Type B pancreatic cell (in vitro differentiated cells): ENCODE results near the gene CCDC117. TPM values are rescaled to one million over a fixed set of nuclear protein-coding genes. Genes with fewer than 3 reads are reported as not detected.
"Not testable (repeated sequence)": the region's sequence is repeated elsewhere in the genome, so short reads cannot be mapped to it uniquely, and the experiment has no call there.

Experiments used
- DNase-seq: peaks from one replicate; pipeline ENCODE4 v3.0.0; 2021; ENCODE audit warnings: mixed read lengths; ENCODE audit not compliant: unreplicated experiment; ENCODE audit errors: extremely low spot score
- H3K27ac Mint-ChIP-seq: 2 replicates; pipeline ENCODE4 v1.8.0; 2021; ENCODE audit warnings: mild to moderate bottlenecking, mixed read lengths
- H3K27me3 Mint-ChIP-seq: 2 replicates; pipeline ENCODE4 v1.8.0; 2021; ENCODE audit warnings: mixed read lengths
- H3K36me3 Mint-ChIP-seq: 2 replicates; pipeline ENCODE4 v1.8.0; 2021; ENCODE audit warnings: mixed read lengths
- H3K4me1 Mint-ChIP-seq: one replicate; pipeline ENCODE4 v1.8.0; 2021; ENCODE audit warnings: mixed read lengths; ENCODE audit not compliant: unreplicated experiment
- H3K4me3 Mint-ChIP-seq: 2 replicates; pipeline ENCODE4 v1.8.0; 2021; ENCODE audit warnings: mild to moderate bottlenecking, mixed read lengths
- H3K9me3 Mint-ChIP-seq: 2 replicates; pipeline ENCODE4 v1.8.0; 2021; ENCODE audit warnings: mixed read lengths
- total RNA-seq: library from RNA; stranded (reverse); gene quantifications from 2 replicates; pipeline ENCODE4 v1.2.1, GENCODE V29; 2021; ENCODE audit warnings: low replicate concordance
- TF ChIP-seq, protein P1 (sequence below): fragments of 200-600 bp; sonication (generic); conservative IDR thresholded peaks from 2 replicates; pipeline ENCODE4 v1.5.0; 2021; ENCODE audit warnings: antibody characterized with exemption, mild to moderate bottlenecking

The CCDC117 gene
- total RNA-seq, 1 donor from 2014 or later = 40.8 TPM

DNA sequence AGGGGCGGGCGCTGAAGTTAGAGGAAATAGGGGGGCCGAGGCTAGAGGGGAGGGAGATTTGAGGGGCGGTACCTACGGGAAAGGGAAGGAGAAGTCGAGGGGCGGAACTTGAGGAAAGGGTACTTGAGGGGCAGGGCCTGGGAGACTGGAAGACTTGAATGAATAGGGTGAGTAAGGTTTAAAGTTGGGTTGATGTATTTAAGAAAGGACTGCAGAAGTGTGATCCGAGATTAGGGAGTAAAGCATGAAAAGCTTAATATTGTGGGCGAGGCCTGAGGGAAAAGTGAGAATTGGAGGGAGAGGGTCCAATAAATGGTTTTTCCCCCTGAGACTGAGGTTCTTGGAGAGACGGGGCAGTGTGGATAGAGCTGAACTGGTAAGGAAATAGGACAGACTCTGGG is 29.9 kb upstream of the CCDC117 start:
- Mint-ChIP-seq H3K36me3 (peaks cover 7% of the 10 kb centered on the region), H3K4me1 (peaks cover 17% of the 10 kb centered on the region), H3K27me3 (no peaks in the 10 kb centered on the region), H3K9me3 (no peaks in the 10 kb centered on the region), H3K4me3 (peak overlapping the region; percentile 91), H3K27ac (peak overlapping the region; percentile 87)
- TF ChIP-seq, protein P1, sequence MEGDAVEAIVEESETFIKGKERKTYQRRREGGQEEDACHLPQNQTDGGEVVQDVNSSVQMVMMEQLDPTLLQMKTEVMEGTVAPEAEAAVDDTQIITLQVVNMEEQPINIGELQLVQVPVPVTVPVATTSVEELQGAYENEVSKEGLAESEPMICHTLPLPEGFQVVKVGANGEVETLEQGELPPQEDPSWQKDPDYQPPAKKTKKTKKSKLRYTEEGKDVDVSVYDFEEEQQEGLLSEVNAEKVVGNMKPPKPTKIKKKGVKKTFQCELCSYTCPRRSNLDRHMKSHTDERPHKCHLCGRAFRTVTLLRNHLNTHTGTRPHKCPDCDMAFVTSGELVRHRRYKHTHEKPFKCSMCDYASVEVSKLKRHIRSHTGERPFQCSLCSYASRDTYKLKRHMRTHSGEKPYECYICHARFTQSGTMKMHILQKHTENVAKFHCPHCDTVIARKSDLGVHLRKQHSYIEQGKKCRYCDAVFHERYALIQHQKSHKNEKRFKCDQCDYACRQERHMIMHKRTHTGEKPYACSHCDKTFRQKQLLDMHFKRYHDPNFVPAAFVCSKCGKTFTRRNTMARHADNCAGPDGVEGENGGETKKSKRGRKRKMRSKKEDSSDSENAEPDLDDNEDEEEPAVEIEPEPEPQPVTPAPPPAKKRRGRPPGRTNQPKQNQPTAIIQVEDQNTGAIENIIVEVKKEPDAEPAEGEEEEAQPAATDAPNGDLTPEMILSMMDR = no peak
- DNase-seq = no peak

DNA sequence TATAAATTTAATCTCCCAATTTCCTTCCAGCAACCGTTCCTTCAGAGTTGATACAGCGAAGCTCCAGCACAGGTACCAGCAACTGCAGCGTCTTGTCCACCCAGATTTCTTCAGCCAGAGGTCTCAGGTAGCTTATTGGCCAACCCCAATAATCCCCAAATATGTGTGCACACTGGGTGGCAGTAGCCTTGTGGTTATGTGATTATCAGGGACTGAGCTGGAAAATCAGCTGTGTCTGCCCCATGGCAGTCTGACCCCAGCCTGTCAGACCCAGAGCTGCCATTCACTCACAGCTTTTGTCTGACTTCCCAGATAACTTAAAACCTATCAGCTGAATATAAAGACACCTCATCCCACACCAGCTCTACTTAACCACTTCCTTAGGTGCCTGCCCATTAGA is 28.6 kb upstream of the CCDC117 start:
- Mint-ChIP-seq H3K36me3 (peaks cover 10% of the 10 kb centered on the region), H3K27me3 (no peaks in the 10 kb centered on the region), H3K9me3 (no peaks in the 10 kb centered on the region), H3K4me1 (peaks cover 17% of the 10 kb centered on the region), H3K27ac (no peak overlapping the region), H3K4me3 (peak overlapping the region; percentile 91)
- no peak for DNase-seq
- TF ChIP-seq, protein P1 = no peak

DNA sequence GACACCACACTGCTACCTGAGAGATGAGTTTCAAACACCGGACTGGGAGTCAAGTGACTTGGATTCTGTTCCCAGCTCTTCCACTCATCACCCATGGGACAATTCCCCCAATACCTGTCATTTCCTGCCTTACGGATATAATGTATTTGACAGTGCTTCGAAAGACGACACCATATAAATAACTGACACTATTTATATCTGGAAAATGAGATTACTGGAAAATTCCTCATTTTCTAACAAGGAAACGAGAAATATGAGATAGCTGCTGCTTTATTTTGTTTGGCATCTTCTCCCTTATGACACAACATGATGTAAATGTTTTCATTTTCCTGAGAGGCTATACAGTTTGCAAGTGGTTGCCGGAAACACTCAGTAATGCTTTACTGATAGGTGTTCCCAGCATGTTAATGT is 22.0 kb upstream of the CCDC117 start:
- no peaks in the 10 kb centered on the region for H3K9me3 Mint-ChIP-seq
- TF ChIP-seq, protein P1 = no peak
- no peak overlapping the region for H3K4me3 Mint-ChIP-seq
- no peaks in the 10 kb centered on the region for H3K27me3 Mint-ChIP-seq
- H3K36me3 Mint-ChIP-seq = peaks cover 25% of the 10 kb centered on the region
- no peaks in the 10 kb centered on the region for H3K4me1 Mint-ChIP-seq
- no peak for DNase-seq
- no peak overlapping the region for H3K27ac Mint-ChIP-seq

DNA sequence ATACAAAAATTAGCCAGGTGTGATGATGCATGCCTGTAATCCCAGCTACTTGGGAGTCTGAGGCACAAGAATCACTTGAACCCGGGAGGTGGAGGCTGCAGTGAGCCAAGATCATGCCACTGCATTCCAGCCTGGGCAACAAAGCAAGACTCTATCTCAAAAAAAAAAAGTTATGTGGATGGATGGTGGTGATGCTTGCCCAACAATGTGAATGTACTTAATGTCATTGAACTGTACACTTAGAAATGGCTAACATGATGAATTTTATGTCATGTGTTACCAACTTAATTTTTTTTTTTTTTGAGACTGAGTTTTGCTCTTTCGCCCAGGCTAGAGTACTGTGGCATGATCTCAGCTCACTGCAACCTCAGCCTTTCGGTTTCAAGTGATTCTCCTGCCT is 18.0 kb upstream of the CCDC117 start:
- not testable (repeated sequence) for H3K4me1 Mint-ChIP-seq, H3K9me3 Mint-ChIP-seq, H3K27ac Mint-ChIP-seq, DNase-seq, H3K27me3 Mint-ChIP-seq, H3K4me3 Mint-ChIP-seq
- peaks cover 15% of the 10 kb centered on the region for H3K36me3 Mint-ChIP-seq

DNA sequence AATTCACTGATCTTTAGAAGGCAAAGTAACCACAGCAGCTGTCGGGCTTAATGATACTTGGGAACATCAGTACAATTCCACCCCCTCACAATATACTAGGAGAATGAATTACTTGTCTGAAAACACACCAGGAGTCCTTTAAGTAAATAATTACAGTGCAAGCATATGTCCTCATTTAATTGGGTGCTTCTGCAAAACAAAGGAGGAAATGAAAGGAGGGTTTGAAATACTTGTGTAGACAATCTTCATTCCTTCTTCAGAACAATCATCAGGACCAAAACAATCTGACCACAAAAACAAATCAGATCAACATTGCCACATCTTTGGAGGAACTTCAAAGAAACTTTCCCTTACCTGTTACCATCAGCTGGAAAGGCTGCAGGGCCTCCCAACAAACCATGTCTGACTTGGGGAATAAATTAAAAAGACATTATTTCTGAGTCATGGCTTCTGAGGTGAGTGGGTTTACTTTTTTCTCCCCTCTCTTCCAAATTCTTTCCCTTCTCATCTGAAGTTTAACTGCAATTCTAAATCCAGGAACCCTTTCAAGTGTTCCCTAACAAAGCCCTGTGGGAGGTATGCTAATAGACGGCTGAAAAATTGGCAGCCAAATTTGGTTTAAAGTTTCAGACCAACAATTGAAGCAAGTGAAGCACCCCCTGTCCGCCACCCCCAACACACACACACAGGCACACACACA is 12.5 kb upstream of the CCDC117 start:
- no peaks in the 10 kb centered on the region for H3K27me3 Mint-ChIP-seq
- peaks cover 4% of the 10 kb centered on the region for H3K36me3 Mint-ChIP-seq
- H3K4me3 Mint-ChIP-seq = no peak overlapping the region

DNA sequence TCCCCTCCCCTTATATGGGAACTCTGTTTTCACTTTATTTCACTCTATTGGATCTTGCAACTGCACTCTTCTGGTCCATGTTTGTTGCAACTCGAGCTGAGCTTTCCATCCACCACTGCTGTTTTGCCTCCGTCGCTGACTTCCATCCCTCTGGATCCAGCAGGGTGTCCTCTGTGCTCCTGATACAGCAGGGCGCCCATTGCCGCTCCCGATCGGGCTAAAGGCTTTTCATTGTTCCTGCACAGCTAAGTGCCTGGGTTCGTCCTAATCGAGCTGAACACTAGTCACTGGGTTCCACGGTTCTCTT is 11.1 kb upstream of the CCDC117 start:
- peaks cover 11% of the 10 kb centered on the region for H3K4me1 Mint-ChIP-seq

More for the DNA sequence above, 12.5 kb upstream of the CCDC117 start:
- TF ChIP-seq, protein P1 = no peak
- Mint-ChIP-seq H3K4me1 (peaks cover 11% of the 10 kb centered on the region), H3K27ac (no peak overlapping the region), H3K9me3 (no peaks in the 10 kb centered on the region)
- DNase-seq = no peak

DNA sequence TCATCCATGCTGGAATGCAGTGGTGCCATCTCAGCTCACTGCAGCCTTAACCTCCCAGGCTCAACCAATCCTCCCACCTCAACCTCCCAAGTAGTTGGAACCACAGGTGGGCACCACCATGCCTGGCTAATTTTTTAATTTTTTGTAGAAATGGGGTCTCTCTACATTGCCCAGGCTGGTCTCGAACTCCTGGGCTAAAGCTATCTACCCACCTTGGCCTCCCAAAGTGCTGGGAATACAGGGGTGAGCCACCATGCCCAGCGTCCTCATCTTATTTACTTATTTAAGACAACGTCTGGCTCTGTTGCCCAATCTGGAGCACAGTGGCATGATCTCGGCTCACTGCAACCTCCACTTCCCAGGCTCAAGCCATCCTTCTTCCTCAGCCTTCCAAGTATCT is 10.5 kb upstream of the CCDC117 start:
- not testable (repeated sequence) for H3K9me3 Mint-ChIP-seq, H3K27me3 Mint-ChIP-seq, H3K4me3 Mint-ChIP-seq, H3K36me3 Mint-ChIP-seq, DNase-seq, H3K27ac Mint-ChIP-seq
- H3K4me1 Mint-ChIP-seq = peaks cover 11% of the 10 kb centered on the region

More for the DNA sequence above, 11.1 kb upstream of the CCDC117 start:
- H3K9me3 Mint-ChIP-seq = no peaks in the 10 kb centered on the region
- H3K36me3 Mint-ChIP-seq = no peaks in the 10 kb centered on the region
- TF ChIP-seq, protein P1 = no peak
- H3K4me3 Mint-ChIP-seq = no peak overlapping the region
- no peak for DNase-seq
- no peaks in the 10 kb centered on the region for H3K27me3 Mint-ChIP-seq
- no peak overlapping the region for H3K27ac Mint-ChIP-seq
